ENCODE results near the gene SULT1A2.

Gene SULT1A2

DNA sequence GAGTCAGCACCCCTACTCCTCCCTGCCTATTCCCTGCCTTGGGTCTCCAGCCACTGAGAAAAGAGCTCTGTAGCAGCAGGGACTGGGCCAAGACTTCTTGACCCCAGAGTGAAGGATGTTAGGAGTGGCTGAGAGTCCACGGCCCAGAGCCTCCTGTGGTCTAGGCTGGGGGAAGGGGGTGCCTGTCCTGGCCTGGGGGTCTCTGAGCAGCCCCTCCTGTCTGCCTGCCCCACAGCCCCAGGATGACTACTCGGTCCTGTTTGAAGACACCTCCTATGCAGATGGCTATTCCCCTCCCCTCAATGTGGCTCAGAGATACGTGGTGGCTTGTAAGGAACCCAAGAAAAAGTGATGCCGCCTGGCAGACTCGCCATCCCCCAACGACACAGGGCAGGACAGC is 5.5 kb downstream of the SULT1A2 start:
- Histone ChIP-seq H2AFZ (ENCODE audit: insufficient read depth, low read length, poor library complexity) (no peak overlapping the region), H3K4ac (ENCODE audit: low read depth, low read length) (no peak overlapping the region), H4K8ac (ENCODE audit: low read depth, low read length) (no peak overlapping the region), H4K91ac (ENCODE audit: low read depth, low read length) (no peak overlapping the region), H2BK12ac (ENCODE audit: low read length) (no peak overlapping the region), H2AK5ac (ENCODE audit: low read length) (no peak overlapping the region), H3K14ac (ENCODE audit: low read length) (no peak overlapping the region), H4K12ac (ENCODE audit: low read depth, low read length) (no peak overlapping the region), H3K9ac (ENCODE audit: low read length) (no peak overlapping the region), H2BK120ac (ENCODE audit: insufficient read depth, low read length, poor library complexity) (no peak overlapping the region), H3K18ac (ENCODE audit: low read length) (no peak overlapping the region), H3K9me3 (ENCODE audit: insufficient read depth, low read depth, low read length) (no peaks in the 10 kb centered on the region), H3K79me1 (ENCODE audit: low read length) (no peaks in the 10 kb centered on the region), H3K4me3 (ENCODE audit: low read depth, low read length) (no peak overlapping the region), H3K36me3 (ENCODE audit: control insufficient read depth in 1 of 2, insufficient read depth in 2 of 2, low read length in 2 of 2) (peaks cover 25 to 31% of the 10 kb centered on the region in 2 experiments), H2BK5ac (ENCODE audit: low read depth, low read length, poor library complexity) (no peak overlapping the region), H3K23ac (ENCODE audit: low read length) (no peak overlapping the region), H3K27me3 (ENCODE audit: insufficient read depth, low read length) (no peaks in the 10 kb centered on the region), H3K79me2 (ENCODE audit: control insufficient read depth, insufficient read depth, low read length, poor library complexity) (no peaks in the 10 kb centered on the region), H3K4me2 (ENCODE audit: low read length) (no peak overlapping the region), H3K4me1 (ENCODE audit: control insufficient read depth in 1 of 2, insufficient read depth in 2 of 2, low read length in 2 of 2) (peaks cover 0 to 2% of the 10 kb centered on the region in 2 experiments), H3K27ac (ENCODE audit: low read depth, low read length) (no peak overlapping the region)
- no peak for DNase-seq
- WGBS (ENCODE audit: extremely low coverage, insufficient coverage, insufficient read length), result no CpG with 5 or more reads among the region's 6 CpGs

GRCh38 chr16:28590384-28591340 is 6.2 kb downstream of the SULT1A2 start:
- WGBS (ENCODE audit: extremely low coverage, insufficient coverage, insufficient read length), result no CpG with 5 or more reads among the region's 22 CpGs

GRCh38 chr16:28589930-28590329 is 6.9 kb downstream of the SULT1A2 start:
- Histone ChIP-seq H3K79me1 (ENCODE audit: low read length) (no peaks in the 10 kb centered on the region), H3K79me2 (ENCODE audit: control insufficient read depth, insufficient read depth, low read length, poor library complexity) (no peaks in the 10 kb centered on the region), H3K9ac (ENCODE audit: low read length) (no peak overlapping the region), H3K18ac (ENCODE audit: low read length) (no peak overlapping the region), H3K4ac (ENCODE audit: low read depth, low read length) (no peak overlapping the region), H2BK5ac (ENCODE audit: low read depth, low read length, poor library complexity) (no peak overlapping the region), H3K9me3 (ENCODE audit: insufficient read depth, low read depth, low read length) (no peaks in the 10 kb centered on the region), H2AFZ (ENCODE audit: insufficient read depth, low read length, poor library complexity) (no peak overlapping the region), H2BK12ac (ENCODE audit: low read length) (no peak overlapping the region), H4K8ac (ENCODE audit: low read depth, low read length) (no peak overlapping the region), H3K14ac (ENCODE audit: low read length) (no peak overlapping the region), H3K23ac (ENCODE audit: low read length) (no peak overlapping the region), H3K27me3 (ENCODE audit: insufficient read depth, low read length) (no peaks in the 10 kb centered on the region), H3K36me3 (ENCODE audit: control insufficient read depth in 1 of 2, insufficient read depth in 2 of 2, low read length in 2 of 2) (peaks cover 31 to 40% of the 10 kb centered on the region in 2 experiments), H3K27ac (ENCODE audit: low read depth, low read length) (no peak overlapping the region), H4K91ac (ENCODE audit: low read depth, low read length) (no peak overlapping the region), H3K4me3 (ENCODE audit: low read depth, low read length) (no peak overlapping the region), H2AK5ac (ENCODE audit: low read length) (no peak overlapping the region), H4K12ac (ENCODE audit: low read depth, low read length) (no peak overlapping the region), H3K4me2 (ENCODE audit: low read length) (no peak overlapping the region), H3K4me1 (ENCODE audit: control insufficient read depth in 1 of 2, insufficient read depth in 2 of 2, low read length in 2 of 2) (peaks cover 0 to 2% of the 10 kb centered on the region in 2 experiments), H2BK120ac (ENCODE audit: insufficient read depth, low read length, poor library complexity) (no peak overlapping the region)
- no peak for DNase-seq
- no CpG with 5 or more reads among the region's 13 CpGs for WGBS (ENCODE audit: extremely low coverage, insufficient coverage, insufficient read length)

More at GRCh38 chr16:28590384-28591340, 6.2 kb downstream of the SULT1A2 start:
- Histone ChIP-seq H2AK5ac (ENCODE audit: low read length) (no peak overlapping the region), H3K36me3 (ENCODE audit: control insufficient read depth in 1 of 2, insufficient read depth in 2 of 2, low read length in 2 of 2) (peaks cover 27 to 35% of the 10 kb centered on the region in 2 experiments), H3K4ac (ENCODE audit: low read depth, low read length) (no peak overlapping the region), H3K23ac (ENCODE audit: low read length) (no peak overlapping the region), H3K27me3 (ENCODE audit: insufficient read depth, low read length) (no peaks in the 10 kb centered on the region), H2BK120ac (ENCODE audit: insufficient read depth, low read length, poor library complexity) (no peak overlapping the region), H4K91ac (ENCODE audit: low read depth, low read length) (no peak overlapping the region), H4K8ac (ENCODE audit: low read depth, low read length) (no peak overlapping the region), H3K14ac (ENCODE audit: low read length) (no peak overlapping the region), H3K79me1 (ENCODE audit: low read length) (no peaks in the 10 kb centered on the region), H2BK5ac (ENCODE audit: low read depth, low read length, poor library complexity) (no peak overlapping the region), H2AFZ (ENCODE audit: insufficient read depth, low read length, poor library complexity) (no peak overlapping the region), H3K9ac (ENCODE audit: low read length) (no peak overlapping the region), H2BK12ac (ENCODE audit: low read length) (no peak overlapping the region), H3K18ac (ENCODE audit: low read length) (no peak overlapping the region), H3K4me1 (ENCODE audit: control insufficient read depth in 1 of 2, insufficient read depth in 2 of 2, low read length in 2 of 2) (peaks cover 0 to 2% of the 10 kb centered on the region in 2 experiments), H3K9me3 (ENCODE audit: insufficient read depth, low read depth, low read length) (no peaks in the 10 kb centered on the region), H3K4me2 (ENCODE audit: low read length) (no peak overlapping the region), H4K12ac (ENCODE audit: low read depth, low read length) (no peak overlapping the region), H3K4me3 (ENCODE audit: low read depth, low read length) (no peak overlapping the region), H3K27ac (ENCODE audit: low read depth, low read length) (no peak overlapping the region), H3K79me2 (ENCODE audit: control insufficient read depth, insufficient read depth, low read length, poor library complexity) (no peaks in the 10 kb centered on the region)
- DNase-seq, result no peak

DNA sequence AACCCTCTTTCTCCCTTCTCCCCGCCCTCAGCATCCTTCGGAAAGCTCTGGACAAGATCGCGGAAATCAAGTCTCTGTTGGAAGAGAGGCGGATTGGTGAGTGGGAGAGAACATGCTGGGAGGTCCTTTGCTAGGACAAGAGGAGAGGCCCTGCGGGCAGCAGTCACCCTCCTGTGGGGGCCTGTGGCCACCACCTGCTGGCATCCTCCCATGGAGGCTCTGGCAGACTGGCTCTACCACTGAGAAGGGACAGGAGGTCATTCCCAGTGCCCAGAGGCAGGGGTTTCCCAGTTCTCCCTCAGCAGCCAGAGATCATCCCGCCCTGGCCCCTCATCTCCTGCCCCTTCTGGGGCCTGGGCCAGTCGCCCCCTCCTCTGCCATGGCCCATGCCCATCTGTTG is 7.8 kb downstream of the SULT1A2 start:
- Histone ChIP-seq H3K79me1 (ENCODE audit: low read length) (no peaks in the 10 kb centered on the region), H3K4me1 (ENCODE audit: control insufficient read depth in 1 of 2, insufficient read depth in 2 of 2, low read length in 2 of 2) (peaks cover 0 to 2% of the 10 kb centered on the region in 2 experiments), H2BK12ac (ENCODE audit: low read length) (no peak overlapping the region), H3K9me3 (ENCODE audit: insufficient read depth, low read depth, low read length) (no peaks in the 10 kb centered on the region), H3K18ac (ENCODE audit: low read length) (no peak overlapping the region), H2AK5ac (ENCODE audit: low read length) (no peak overlapping the region), H4K91ac (ENCODE audit: low read depth, low read length) (no peak overlapping the region), H2BK120ac (ENCODE audit: insufficient read depth, low read length, poor library complexity) (no peak overlapping the region), H3K27me3 (ENCODE audit: insufficient read depth, low read length) (no peaks in the 10 kb centered on the region), H4K12ac (ENCODE audit: low read depth, low read length) (no peak overlapping the region), H4K8ac (ENCODE audit: low read depth, low read length) (no peak overlapping the region), H3K4me2 (ENCODE audit: low read length) (no peak overlapping the region), H3K9ac (ENCODE audit: low read length) (no peak overlapping the region), H3K4me3 (ENCODE audit: low read depth, low read length) (no peak overlapping the region), H3K14ac (ENCODE audit: low read length) (no peak overlapping the region), H3K4ac (ENCODE audit: low read depth, low read length) (no peak overlapping the region), H3K27ac (ENCODE audit: low read depth, low read length) (no peak overlapping the region), H3K36me3 (ENCODE audit: control insufficient read depth in 1 of 2, insufficient read depth in 2 of 2, low read length in 2 of 2) (peaks cover 31 to 40% of the 10 kb centered on the region in 2 experiments), H2AFZ (ENCODE audit: insufficient read depth, low read length, poor library complexity) (no peak overlapping the region), H3K79me2 (ENCODE audit: control insufficient read depth, insufficient read depth, low read length, poor library complexity) (no peaks in the 10 kb centered on the region), H2BK5ac (ENCODE audit: low read depth, low read length, poor library complexity) (no peak overlapping the region), H3K23ac (ENCODE audit: low read length) (no peak overlapping the region)
- no peak for DNase-seq
- WGBS (ENCODE audit: extremely low coverage, insufficient coverage, insufficient read length), result no CpG with 5 or more reads among the region's 8 CpGs
